HG03135 (cell line): ENCODE data around the gene CLPTM1L.
"Not testable (repeated sequence)": the region's sequence is repeated elsewhere in the genome, so short reads cannot be mapped to it uniquely, and the experiment has no call there.

Experiments used
- ATAC-seq: cut with Tn5 transposase; IDR thresholded peaks from one replicate; pipeline ENCODE4 v1.9.1; 2021; ENCODE audit warnings: mild to moderate bottlenecking, moderate library complexity; ENCODE audit not compliant: unreplicated experiment

CLPTM1L gene

DNA sequence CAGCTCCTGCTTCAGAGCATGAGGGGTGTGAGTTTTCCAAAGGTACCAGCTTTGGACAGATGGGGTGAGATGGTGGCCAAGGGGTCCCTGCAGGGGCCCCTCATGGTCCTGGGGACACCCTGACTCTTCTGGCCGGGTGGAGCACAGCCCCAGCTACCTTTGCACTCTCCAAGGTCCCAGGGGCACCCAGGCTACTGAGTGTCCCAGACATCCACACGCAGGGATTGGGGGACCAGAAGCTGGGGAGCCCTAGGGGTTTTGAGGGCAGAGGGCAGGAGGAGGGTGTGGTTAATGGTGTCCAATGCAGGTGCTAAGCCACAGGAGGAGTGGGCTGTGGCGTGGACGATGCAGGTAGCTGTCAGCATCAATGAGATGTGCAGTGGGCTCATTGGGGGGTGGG lies 16.0 kb upstream of the CLPTM1L start:
- ATAC-seq, result no peak

DNA sequence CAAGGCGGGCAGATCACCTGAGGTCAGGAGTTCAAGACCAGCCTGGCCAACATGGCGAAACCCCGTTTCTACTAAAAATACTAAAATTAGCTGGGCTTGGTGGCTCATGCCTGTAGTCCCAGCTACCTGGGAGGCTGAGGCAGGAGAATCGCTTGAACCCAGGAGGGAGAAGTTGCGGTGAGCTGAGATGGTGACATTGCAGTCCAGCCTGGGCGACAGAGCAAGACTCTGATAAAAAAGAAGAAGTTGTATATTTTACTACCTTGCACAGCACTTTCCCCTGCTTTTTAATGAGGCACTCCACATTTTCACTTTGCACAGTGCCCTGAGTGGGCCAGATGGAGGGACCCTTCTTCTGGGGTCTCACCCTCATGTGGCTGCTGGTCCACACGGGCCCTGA lies 15.5 kb upstream of the CLPTM1L start:
- ATAC-seq, result not testable (repeated sequence)

GRCh38 chr5:1359713-1360112 lies 14.8 kb upstream of the CLPTM1L start:
- no peak for ATAC-seq

GRCh38 chr5:1359031-1359645 lies 14.2 kb upstream of the CLPTM1L start:
- ATAC-seq, result no peak

DNA sequence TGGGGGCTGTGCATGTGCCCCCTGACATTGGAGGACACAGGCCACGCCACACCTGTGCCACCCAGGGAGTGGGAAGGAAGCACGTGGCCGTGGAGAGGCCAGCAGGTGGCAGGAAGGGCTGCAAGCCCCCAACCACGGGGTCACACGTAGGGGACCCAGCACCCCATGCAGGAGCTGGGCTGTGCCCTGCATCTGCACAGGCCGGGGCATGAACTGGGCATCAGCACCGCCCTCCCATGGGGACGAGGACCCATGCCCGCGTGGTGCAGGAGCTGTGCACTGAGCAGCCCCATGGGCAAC lies 13.8 kb upstream of the CLPTM1L start:
- ATAC-seq, result no peak

- no peak for ATAC-seq
Measured at GRCh38 chr5:1357946-1358725, 13.2 kb upstream of the CLPTM1L start.

DNA sequence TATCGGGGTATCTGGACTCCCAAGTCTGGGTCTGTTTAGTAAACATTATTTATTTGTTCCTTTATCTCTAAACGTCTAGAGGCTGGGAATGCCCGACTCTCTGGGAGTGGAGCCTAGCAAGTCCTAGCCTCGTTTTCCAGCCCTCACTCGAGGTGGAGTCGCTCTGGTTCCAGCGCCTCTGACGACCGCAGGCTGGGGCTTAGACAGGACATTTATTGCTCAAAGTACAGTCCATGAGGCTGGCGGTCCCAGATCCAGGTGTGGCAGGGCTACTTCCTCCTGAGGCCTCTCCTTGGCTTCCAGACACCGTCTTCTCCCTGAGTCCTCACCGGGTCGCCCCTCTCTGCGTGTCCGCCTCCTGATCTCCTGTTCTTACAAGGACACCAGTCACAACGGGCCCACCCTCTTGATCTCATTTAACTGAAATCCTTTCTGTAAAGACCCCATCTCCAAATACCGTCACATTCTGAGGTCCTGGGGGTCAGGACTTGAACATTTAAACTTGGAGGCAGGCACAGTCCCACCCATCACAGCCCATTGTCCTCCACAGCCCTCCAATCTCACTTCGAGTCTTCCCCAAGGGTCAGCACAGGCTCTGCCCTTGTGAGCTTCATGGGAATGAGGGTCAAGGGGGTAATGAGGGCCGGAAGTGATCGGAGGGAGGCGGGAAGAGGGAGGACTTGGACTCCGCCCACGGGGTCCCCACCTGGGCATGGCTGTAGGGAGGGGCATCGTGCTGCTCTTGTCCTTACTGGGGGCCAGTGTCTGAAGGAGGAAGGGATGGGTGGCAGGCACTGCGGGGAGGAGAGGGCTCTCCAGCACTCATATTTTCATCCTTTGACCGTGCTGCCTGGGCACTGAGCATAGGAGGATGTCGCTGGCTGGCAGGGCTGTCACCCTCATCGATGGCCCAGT lies 12.2 kb upstream of the CLPTM1L start:
- ATAC-seq, result no peak

GRCh38 chr5:1354576-1354975 lies 9.7 kb upstream of the CLPTM1L start:
- no peak for ATAC-seq

- ATAC-seq, result no peak
Measured at GRCh38 chr5:1352231-1353219, 7.6 kb upstream of the CLPTM1L start.

DNA sequence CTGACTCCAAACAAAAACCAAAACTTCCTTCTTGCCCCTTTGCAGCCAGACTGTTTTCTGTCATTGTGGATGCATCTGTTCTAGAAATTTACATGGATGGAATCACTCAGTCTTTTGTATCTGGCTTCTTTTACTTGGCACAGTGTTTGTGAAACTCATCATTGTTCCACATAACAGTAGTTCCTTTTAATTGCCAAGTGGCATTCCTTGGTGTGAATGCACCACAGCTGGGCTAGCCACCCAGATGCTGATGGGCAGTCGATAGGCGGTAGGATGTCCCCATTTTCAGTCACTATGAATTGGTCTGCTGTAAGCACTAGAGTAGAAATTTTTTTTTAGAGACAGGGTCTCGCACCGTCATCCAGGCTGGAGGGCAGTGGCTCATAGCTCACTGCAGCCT lies 6.3 kb upstream of the CLPTM1L start:
- ATAC-seq, result no peak

DNA sequence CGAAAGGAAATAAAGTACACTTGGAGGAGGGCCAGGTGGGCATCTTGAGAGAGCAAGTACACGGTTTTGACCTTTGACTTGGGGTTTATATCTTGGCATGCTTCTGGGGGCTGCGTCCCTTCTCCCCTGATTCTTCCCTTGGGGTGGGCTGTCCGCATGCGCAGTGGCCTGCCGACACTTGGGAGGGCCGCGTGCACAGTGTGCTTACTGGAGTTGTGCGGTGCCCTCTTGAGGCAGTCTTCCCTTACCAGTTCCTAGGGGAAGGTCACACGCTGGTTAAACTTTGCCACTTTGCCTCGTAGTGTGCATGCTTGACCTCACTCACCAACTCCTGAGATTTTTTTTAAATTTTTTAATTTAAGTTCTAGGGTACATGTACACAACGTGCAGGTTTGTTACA lies 4.3 kb upstream of the CLPTM1L start:
- ATAC-seq, result no peak

GRCh38 chr5:1348986-1349245 lies 4.0 kb upstream of the CLPTM1L start:
- no peak for ATAC-seq

DNA sequence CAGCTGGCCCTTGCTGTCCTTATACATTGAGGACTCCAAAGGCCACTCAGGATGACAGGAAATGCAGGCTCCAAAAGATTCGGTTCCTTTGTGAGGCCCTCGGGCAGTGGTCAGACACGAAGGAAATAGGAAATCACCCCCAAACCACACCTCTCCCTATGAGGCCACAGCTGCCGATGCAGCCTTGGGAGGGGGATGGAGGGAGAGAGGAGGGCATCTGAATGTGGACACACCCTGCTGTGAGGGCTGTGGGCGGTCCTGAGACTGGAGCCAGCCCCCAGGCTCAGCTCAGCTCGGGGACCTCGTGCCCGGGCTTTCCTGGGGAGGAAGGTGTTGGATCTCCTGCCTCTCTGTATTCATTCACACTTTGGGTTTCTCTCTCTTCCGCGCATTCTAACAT lies 2.7 kb upstream of the CLPTM1L start:
- ATAC-seq, result no peak

- ATAC-seq, result no peak
Measured at GRCh38 chr5:1346627-1347440, 1.9 kb upstream of the CLPTM1L start.

GRCh38 chr5:1345876-1346626 lies 1.2 kb upstream of the CLPTM1L start:
- ATAC-seq, result no peak

- ATAC-seq, result peak; percentile 20
Measured at GRCh38 chr5:1343931-1344901, 683 bp downstream of the CLPTM1L start.

- ATAC-seq, result no peak
Measured at GRCh38 chr5:1343315-1343751, 1.6 kb downstream of the CLPTM1L start.

DNA sequence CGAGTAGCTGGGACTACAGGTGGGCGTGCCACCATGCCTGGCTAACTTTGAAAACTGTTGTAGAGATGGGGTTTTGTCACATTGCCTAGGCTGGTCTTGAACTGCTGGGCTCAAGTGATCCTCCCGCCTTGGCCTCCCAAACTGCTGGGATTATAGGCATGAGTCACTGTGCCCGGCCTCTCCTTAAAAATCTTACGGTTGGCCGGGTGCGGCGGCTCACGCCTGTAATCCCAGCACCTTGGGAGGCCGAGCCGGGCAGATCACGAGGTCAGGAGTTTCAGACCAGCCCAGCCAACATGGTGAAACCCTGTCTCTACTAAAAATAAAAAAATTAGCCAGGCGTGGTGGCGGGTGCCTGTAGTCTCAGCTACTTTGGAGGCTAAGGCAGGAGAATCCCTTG lies 2.2 kb downstream of the CLPTM1L start:
- ATAC-seq, result not testable (repeated sequence)
